Measurements from ENCODE around the gene CYTL1. TPM values are rescaled to one million over a fixed set of nuclear protein-coding genes. Genes with fewer than 3 reads are reported as not detected.
A peak's percentile ranks its signal among the peaks of the same experiment; 100 is the strongest.

Gene CYTL1
- total and polyA plus RNA-seq, 9 of the 15 experiments (the other 6 are each of a cell fraction or from before 2014, with no cell fraction given), result not detected

- TF ChIP-seq PML (IDR thresholded peaks at IDR 0.05; ENCODE audit: low read length), result peak; percentile 84
- no peak for TF ChIP-seq GABPA (tag; conservative IDR thresholded peaks at IDR 0.05; ENCODE audit: low read depth)
- TF ChIP-seq NFE2 (IDR thresholded peaks at IDR 0.05; ENCODE audit: low read depth), result peak; percentile 98
- peak; percentile 79 for TF ChIP-seq MTA2 (IDR thresholded peaks at IDR 0.05; ENCODE audit: low read depth)
Measured at GRCh38 chr4:5036239-5036638, 17.0 kb upstream of the CYTL1 start (continued).

- Histone ChIP-seq H4K20me1 (replicated peaks; ENCODE audit: control insufficient read depth, insufficient read depth, low read length) (no peaks in the 10 kb centered on the region), H3K4me3 (no peak overlapping the region), H3K36me3 (ENCODE audit: control insufficient read depth, insufficient read depth, low read length) (no peaks in the 10 kb centered on the region), H3K4me1 (replicated peaks in 1 of 2; ENCODE audit: control insufficient read depth in 2 of 2, insufficient read depth in 2 of 2, low read length in 2 of 2) (peaks cover 22 to 52% of the 10 kb centered on the region in 2 experiments), H3K9ac (ENCODE audit: insufficient read depth in 1 of 2, low read depth in 2 of 2, low read length in 2 of 2) (no peak overlapping the region), H3K79me2 (ENCODE audit: control insufficient read depth, insufficient read depth, low read length) (no peaks in the 10 kb centered on the region), H3K4me2 (ENCODE audit: insufficient read depth, low read length) (no peak overlapping the region; the same call in 1 of the 2 replicates), H2AFZ (ENCODE audit: low read depth, low read length) (peak overlapping the region; percentile 93), H3K9me3 (replicated peaks; ENCODE audit: control insufficient read depth, insufficient read depth, low read depth, low read length) (no peaks in the 10 kb centered on the region), H3K9me1 (ENCODE audit: control insufficient read depth, insufficient read depth, low read length) (no peaks in the 10 kb centered on the region), H3K27ac (ENCODE audit: extremely low read depth, low read depth, low read length) (no peak overlapping the region), H3K27me3 (ENCODE audit: control insufficient read depth in 2 of 2, insufficient read depth in 2 of 2, low read length in 2 of 2) (no peaks in the 10 kb centered on the region)
- BruUV-seq (replicated peaks), result no TSS peak
- in situ Hi-C loops (cut with MboI) (no loop called here), intact Hi-C loops (cut with micrococcal nuclease) (no loop called here)
- ATAC-seq (no peak), FAIRE-seq (no peak), DNase-seq (ENCODE audit: extremely low read depth in 1 of 4, low spot score in 3 of 4) (no peak)
- POLR2A ChIA-PET, result interaction anchor here (0.6 kb wide), 1 partner anchor 54 kb away, joined by 3 read pairs; no protein-coding TSS in a partner anchor
- CTCF ChIA-PET (ENCODE audit: low intra/inter-chr PET ratio), result no interaction called here
- WGBS (ENCODE audit: insufficient coverage, low coverage, missing lambda C conversion rate), result 68% methylated on average over 8 of the region's 8 CpGs
- TF ChIP-seq TBP (optimal IDR thresholded peaks at IDR 0.05; ENCODE audit: low read depth, low read length), result no peak
- TF ChIP-seq PYGO2 (tag; IDR thresholded peaks at IDR 0.05), result no peak
- TF ChIP-seq RNF219 (CRISPR knock-in tag; IDR thresholded peaks at IDR 0.05), result no peak
- peak; percentile 67 for TF ChIP-seq EGR1 (conservative IDR thresholded peaks at IDR 0.05)
- TF ChIP-seq MGA (IDR thresholded peaks at IDR 0.05), result peak; percentile 31
Measured at GRCh38 chr4:5034206-5034605, 14.9 kb upstream of the CYTL1 start.
